GM19240 (cell line): ENCODE data around the gene FSTL4.
"Not testable (repeated sequence)": the region's sequence is repeated elsewhere in the genome, so short reads cannot be mapped to it uniquely, and the experiment has no call there.

Experiments
- DNase-seq: peaks from one replicate; pipeline ENCODE4 v3.0.0; 2011; ENCODE audit warnings: low spot score; ENCODE audit not compliant: insufficient read length

FSTL4 gene

DNA sequence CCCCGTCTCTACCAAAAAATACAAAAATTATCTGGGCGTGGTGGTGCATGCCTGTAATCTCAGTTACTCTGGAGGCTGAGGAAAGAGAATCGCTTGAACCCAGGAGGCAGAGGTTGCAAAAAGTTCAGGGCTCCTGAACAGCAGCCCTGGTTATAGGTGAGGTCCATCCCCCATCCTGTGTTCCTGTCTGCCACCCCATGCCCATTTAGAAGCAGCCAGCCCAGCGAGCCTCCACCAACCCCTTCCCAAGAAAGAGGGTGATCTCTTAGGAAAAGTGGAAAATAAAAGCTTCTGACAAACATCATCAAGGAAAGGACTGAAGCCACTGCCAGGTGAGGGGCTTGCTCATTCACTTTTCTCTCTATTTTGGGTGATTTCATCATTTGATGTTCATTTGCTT lies 55.8 kb downstream of the FSTL4 start:
- no peak for DNase-seq

- DNase-seq = no peak
Observed at GRCh38 chr5:133554279-133554678, 58.1 kb downstream of the FSTL4 start.

DNA sequence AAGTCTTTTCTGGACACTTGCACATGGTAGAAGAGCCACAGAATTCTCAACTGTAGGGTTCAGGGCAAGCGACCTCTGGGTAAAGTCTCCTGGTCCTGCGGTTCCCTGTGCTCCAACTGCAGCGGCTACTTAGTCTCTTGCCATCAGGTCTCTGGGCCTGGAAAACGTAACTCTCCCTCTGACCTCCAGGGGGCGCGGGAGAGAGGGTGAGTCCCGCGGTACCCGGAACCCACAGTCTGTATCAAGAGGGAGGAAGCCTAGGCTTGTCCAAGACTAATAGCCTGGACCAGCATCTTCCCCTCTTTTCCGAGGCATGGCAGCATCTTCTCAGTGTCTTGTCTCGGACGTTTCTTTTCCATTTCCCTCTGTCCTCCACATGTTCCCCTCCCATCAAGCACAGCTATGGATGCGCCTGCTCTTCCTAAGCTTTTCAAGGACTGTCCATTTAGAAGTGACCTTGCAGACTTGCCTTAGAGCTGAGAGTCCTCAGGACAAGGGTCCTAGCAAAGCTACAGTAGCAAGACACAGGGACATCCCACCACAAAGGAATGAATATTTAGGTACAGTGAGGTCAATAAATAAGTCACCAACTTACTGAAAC lies 59.3 kb downstream of the FSTL4 start:
- peak; percentile 51 for DNase-seq

DNA sequence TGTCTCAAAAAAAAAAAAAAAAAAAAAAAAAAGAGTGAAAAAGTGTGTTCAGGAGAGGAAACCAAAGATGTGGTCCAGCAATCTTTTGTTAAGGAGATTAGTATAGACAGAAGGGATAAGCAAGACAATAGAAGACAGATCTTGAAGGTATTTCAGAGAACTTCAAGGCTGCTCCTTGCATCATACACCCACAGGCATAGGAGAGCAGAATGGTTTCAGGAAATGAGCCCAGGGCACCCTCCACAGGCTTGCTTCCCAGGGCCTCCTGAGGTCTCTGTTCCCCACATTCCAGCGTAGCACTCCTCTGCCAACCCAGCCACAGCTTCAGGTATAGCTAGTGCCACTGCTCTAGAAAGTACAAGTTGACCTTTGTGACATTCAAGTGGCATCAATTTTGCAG lies 65.8 kb downstream of the FSTL4 start:
- DNase-seq = no peak

DNA sequence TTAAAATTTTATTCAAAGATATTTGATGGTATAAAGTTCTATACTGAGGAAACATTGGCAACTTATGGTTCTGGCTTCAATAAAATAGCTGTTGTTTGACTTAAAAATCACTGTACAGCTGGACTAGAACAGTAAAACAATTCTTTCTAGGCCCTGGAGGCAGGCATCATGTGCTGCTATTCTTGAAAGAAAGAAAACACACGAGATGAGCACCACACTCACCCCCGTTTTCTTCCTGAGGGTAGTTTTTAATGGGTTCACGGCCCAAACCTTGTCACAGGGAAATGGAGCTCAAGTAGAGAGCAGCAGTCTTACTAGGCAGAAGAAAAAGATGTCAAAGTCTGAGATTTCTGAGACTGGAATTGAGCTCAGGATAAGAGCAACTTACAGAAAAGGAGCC lies 68.0 kb downstream of the FSTL4 start:
- no peak for DNase-seq

DNA sequence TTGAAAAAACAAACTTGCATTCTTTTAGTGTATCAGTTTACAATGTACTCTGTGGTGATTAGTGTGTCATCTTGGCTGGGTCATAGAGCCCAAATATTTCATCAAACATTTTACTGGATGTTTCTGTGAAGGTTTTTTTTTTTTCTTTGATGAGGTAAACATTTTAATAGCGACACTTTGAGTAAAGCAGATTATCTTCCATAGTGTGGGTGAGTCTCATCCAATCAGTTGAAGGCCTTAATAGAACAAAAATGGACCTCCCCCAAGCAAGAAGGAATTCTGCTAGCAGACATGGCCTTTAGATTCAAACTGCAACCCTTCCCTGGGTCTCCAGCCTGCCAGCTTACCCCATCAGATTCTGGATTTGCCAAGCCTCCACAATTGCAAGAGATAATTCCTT lies 72.5 kb downstream of the FSTL4 start:
- no peak for DNase-seq

- no peak for DNase-seq
Observed at GRCh38 chr5:133538718-133539117, 73.6 kb downstream of the FSTL4 start.

DNA sequence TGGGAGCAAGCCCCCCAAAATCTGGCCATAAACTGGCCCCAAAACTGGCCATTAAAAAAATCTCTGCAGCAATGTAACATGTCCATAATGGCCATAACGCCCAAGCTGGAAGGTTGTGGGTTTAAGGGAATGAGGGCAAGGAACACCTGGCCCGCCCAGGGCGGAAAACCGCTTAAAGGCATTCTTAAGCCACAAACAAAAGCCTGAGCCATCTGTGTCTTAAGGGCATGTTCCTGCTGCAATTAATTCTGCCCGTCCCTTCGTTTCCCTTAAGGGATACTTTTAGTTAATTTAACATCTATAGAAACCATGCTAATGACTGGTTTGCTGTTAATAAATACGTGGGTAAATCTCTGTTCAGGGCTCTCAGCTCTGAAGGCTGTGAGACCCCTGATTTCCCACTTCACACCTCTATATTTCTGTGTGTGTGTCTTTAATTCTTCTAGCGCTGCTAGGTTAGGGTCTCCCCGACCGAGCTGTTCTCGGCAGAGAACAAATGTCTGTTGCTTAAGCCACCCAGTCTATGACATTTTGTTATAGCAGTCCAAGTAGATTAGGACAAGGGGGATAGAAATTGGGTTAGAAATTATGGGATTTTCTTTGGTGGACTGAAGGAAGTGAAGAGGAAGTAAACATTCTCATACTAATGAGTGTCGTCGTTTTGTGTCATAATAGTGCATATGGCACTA lies 77.0 kb downstream of the FSTL4 start:
- not testable (repeated sequence) for DNase-seq

- no peak for DNase-seq
Observed at GRCh38 chr5:133534566-133534965, 77.8 kb downstream of the FSTL4 start.

DNA sequence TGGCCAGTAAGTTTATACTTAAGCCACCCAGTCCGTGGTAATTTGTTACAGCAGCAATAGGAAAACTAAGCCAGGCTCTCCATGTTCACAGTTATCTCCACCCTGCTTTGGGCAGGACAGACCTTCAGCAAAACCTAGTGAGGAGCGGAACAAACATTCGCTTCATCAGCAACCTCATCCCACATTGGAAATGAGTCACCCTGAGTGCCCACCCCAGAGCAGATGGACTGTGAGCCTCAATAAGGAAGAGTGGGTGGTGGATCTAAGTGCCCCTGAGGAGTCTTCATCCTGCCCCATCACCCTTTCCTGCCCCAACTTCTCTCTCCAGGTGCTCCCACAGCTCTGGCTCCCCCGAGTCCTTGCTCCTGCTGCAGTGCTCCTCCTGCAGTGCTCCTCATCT lies 78.8 kb downstream of the FSTL4 start:
- no peak for DNase-seq

DNA sequence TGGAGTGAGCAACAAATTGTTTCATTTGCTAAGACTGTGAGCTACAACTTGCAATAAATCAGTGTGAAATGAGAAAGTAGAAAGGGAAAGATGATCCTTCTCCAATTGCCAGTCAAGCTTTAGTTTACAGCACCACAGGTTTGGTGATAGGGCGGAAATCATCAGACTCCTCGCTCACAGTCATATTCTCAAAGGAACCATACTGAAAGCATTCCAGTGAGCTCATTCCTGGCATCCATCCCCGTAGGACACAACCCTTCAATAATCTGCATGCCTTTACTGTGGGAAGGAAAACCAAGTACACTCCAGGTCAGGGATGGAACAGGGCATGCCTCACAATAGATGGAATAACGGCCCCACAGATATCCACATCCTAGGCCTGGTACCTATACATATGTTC lies 80.7 kb downstream of the FSTL4 start:
- DNase-seq = no peak

GRCh38 chr5:133531178-133531577 lies 81.2 kb downstream of the FSTL4 start:
- DNase-seq = no peak

GRCh38 chr5:133530270-133530669 lies 82.1 kb downstream of the FSTL4 start:
- DNase-seq = no peak

DNA sequence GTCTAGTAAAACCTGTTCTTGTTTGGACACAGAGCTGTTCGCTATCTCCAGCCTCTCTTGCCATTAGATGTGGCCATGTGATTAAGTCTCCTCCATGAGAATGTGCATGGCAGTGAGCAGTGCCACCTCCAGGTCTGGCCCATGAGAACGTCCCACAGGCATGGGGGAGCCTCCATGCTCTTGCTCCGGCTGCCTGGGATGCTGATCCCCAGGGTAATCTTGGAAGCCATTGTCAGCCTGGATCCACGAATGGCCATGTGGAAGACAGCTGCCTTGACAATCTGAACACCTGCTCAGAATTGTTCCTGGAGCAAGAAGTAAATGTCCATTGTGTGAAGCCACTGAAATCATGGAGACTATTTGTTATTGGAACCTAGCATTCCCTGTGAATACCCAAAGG lies 83.5 kb downstream of the FSTL4 start:
- DNase-seq = no peak

DNA sequence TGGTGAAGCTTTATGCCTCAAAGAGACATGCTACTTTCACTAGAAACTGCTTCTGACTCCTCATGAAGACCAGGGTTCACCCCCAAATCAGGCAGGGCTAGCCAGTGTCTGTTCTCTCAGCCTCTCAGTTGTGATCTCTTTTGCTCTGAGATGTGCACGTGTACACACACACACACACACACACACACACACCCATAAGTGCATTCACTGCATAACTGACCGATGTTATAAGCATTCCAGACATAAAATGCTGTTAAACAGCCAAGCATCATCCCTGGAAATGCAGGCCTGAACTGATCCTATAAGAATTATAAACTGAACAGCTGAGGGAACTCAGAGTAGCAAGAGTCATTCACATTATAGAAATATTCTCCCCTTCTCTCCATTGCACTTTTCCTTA lies 85.0 kb downstream of the FSTL4 start:
- DNase-seq = no peak

DNA sequence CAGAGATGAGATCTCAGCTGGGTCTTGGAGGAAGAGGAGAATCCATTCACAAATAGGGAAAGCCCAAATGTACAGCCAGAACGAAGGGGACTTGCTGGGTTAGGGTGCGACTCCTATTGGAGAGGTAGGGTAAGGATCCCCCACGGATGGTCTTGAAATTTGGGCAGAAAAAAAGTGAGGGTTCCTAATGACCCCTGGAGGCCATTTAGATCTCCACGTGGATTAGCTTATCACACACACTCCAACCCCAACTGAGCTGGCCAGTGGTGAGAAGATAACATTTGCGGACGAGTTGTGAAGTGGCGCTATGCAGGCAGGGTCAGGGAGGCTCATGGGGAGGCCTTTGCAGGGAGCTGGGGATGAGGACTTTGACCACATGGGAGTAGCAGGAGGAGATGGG lies 86.0 kb downstream of the FSTL4 start:
- DNase-seq = no peak

DNA sequence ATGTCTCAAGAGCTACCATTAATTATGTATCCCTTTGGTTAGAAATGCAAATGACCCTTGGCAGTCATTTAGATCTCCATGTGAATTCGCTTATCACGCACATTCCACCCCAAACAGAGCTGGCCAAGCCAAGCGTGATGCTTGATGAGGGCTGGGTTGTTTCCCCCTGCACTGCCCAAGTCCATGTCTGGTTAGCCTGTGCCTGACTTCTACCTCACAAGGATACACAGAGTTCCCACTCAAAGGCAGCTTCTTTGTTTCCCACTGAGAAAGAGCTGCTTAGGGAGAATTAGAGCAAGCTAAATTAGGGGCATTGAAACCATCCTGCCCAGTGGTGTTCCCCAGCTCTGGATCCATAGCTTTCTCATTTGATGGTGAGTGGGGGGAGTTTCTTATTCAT lies 87.2 kb downstream of the FSTL4 start:
- no peak for DNase-seq

DNA sequence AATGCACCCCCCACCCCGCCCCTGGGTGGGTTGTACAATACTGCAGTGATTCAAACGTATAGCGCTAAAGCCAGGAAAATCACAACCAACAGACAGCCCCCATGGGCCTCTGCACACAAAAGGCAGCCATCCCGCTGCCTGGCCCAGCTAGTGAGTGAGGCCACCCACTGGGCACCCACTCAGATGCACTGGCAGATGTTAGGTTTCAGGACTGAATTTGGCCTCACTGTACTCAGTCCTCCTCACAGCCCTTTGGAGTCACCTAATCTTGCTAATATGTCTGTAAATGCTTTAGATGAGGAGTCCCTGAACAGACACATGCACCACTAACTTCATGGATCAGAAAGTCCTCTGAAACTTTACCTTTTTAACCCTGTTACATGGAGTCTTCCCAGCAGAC lies 87.7 kb downstream of the FSTL4 start:
- DNase-seq = no peak

DNA sequence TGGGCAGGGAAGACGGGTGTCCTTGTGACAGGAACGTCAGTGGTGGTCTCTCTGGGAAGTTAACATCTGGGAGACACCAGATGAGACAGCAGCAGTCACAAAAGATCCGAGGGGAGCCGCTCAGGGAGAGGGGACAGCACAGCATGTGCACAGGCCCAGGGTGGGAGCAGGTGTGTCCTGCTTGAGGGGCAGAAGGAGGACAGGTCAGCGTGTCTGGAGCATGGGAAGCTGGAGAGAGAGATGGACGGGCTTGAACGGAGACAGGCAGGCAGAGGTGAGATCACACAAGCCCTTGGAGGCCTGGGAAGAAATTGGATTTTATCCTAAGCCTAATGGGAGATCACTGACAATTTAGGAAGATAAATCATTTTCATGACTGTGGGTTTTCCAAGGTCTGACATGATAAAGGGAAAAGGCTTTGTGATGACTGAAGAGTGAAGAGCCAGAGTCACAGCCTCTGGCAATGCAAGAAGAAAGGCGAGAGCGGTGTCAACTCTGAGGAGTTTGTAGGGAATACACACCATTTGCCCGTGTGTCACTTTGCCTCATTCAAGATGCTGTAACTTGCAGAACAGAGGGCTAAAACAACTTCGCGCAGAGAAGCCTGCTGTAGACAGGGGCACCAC lies 88.3 kb downstream of the FSTL4 start:
- no peak for DNase-seq

GRCh38 chr5:133523013-133523658 lies 89.2 kb downstream of the FSTL4 start:
- DNase-seq = no peak

- no peak for DNase-seq
Observed at GRCh38 chr5:133521801-133522200, 90.5 kb downstream of the FSTL4 start.

DNA sequence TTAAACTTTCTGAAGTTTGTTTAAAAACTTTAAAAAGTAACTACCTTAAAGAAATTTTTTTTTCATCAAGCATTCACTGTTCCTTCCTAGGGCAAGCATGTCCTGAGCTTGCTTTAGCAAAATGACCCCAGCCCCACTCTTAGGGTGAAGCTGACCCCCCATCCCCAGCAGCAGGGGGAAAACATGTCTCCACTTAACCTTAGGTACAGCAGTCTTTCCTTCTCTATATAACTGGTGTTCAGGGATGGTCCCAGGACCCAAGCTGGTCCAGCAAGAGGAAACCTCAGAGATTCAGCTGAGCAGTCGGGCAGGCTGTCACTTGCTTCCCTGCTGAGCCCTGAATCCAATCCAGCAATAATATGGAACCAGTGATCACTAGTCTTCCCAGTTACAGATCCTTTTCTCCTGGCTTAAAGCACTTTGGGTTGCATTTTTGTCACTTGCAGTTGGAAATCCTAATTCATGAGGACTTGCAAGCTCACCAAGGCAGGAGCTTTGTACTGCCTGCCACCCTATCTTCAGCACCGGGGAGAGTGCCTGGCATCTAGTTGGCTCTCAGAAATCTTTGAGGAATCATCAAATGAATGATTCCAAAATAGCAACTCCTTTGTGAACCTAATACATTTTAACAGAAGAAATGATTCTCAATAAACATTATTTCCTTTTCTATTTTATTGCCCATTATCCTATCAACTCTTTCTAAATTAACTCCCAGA lies 91.2 kb downstream of the FSTL4 start:
- no peak for DNase-seq
